PC-3 (cell line): ENCODE measurements around the gene SLC25A11. TPM values are rescaled to one million over a fixed set of nuclear protein-coding genes. Genes with fewer than 3 reads are reported as not detected.

Source experiments
- ATAC-seq: fragments of 200-7000 bp; cut with Tn5 transposase; 2 replicates; pipeline ENCODE4 v1.9.1; 2020; ENCODE audit warnings: mild to moderate bottlenecking, moderate library complexity
- BruUV-seq: library from RNA; stranded (reverse); fragments of 400-500 nt; replicated peaks from 2 replicates; lab custom pipeline; 2021; lab: Mats Ljungman, UMichigan
- CTCF ChIA-PET: fragments of 300-600 bp; sonication (Branson Sonifier 250); formaldehyde crosslinking; loops from one replicate; lab custom pipeline; 2022; ENCODE audit warnings: antibody characterized with exemption; lab: Charles Lee
- POLR2A ChIA-PET: fragments of 300-600 bp; sonication (Branson Sonifier 250); formaldehyde crosslinking; loops from one replicate; lab custom pipeline; 2022; ENCODE audit warnings: antibody characterized with exemption; ENCODE audit not compliant: unreplicated experiment; lab: Charles Lee
- DNase-seq: peaks from one replicate; pipeline ENCODE4 v3.0.0-alpha.2; 2015
- H2AFZ ChIP-seq: fragments of 300-600 bp; sonication (generic); 2 replicates; pipeline ENCODE4 v1.6.0; 2016; ENCODE audit warnings: antibody characterized with exemption, low read length
- H3F3A ChIP-seq: fragments of 300-600 bp; sonication (generic); one replicate; pipeline ENCODE4 v1.6.0; 2017; ENCODE audit warnings: antibody characterized with exemption, low read length, control low read depth, mild to moderate bottlenecking; ENCODE audit not compliant: unreplicated experiment
- H3K27ac ChIP-seq: fragments of 300-600 bp; sonication (generic); 2 replicates; pipeline ENCODE4 v1.5.1; 2016; ENCODE audit warnings: mild to moderate bottlenecking, low read length
- H3K27me3 ChIP-seq: fragments of 300-600 bp; sonication (generic); 2 replicates; pipeline ENCODE4 v1.6.1; 2016; ENCODE audit warnings: low read length, mixed read lengths
- H3K36me3 ChIP-seq: fragments of 300-600 bp; sonication (generic); 2 replicates; pipeline ENCODE4 v1.6.1; 2016; ENCODE audit warnings: low read depth, mixed run types, low read length, mixed read lengths
- H3K4me1 ChIP-seq: fragments of 300-600 bp; sonication (generic); 2 replicates; pipeline ENCODE4 v1.5.1; 2016; ENCODE audit warnings: low read length; ENCODE audit not compliant: insufficient read depth
- H3K4me2 ChIP-seq: fragments of 300-600 bp; sonication (generic); 2 replicates; pipeline ENCODE4 v1.6.0; 2016; ENCODE audit warnings: low read length
- H3K4me3 ChIP-seq: fragments of 300-600 bp; sonication (generic); 2 replicates; pipeline ENCODE4 v1.5.1; 2016; ENCODE audit warnings: mild to moderate bottlenecking, low read length, mixed read lengths
- H3K79me2 ChIP-seq: fragments of 300-600 bp; sonication (generic); 2 replicates; pipeline ENCODE4 v1.6.1; 2017; ENCODE audit warnings: low read length, mixed read lengths
- H3K9ac ChIP-seq: fragments of 300-600 bp; sonication (generic); 2 replicates; pipeline ENCODE4 v1.6.0; 2016; ENCODE audit warnings: mild to moderate bottlenecking, low read length
- H3K9me2 ChIP-seq: fragments of 300-600 bp; sonication (generic); replicated peaks from 2 replicates; pipeline ENCODE4 v1.6.1; 2016; ENCODE audit warnings: mixed run types, low read length, mixed read lengths
- H3K9me3 ChIP-seq: fragments of 300-600 bp; sonication (generic); 2 replicates; pipeline ENCODE4 v1.6.1; 2016; ENCODE audit warnings: low read length, mixed read lengths
- H4K20me1 ChIP-seq: fragments of 300-600 bp; sonication (generic); 2 replicates; pipeline ENCODE4 v1.6.1; 2016; ENCODE audit warnings: low read length, mixed read lengths
- CTCF ChIP-seq: fragments of 300-600 bp; sonication (generic); conservative IDR thresholded peaks from 2 replicates; pipeline ENCODE4 v1.5.1; 2017; ENCODE audit warnings: antibody characterized with exemption, low read depth, mild to moderate bottlenecking, low read length
- EZH2 ChIP-seq: fragments of 300-600 bp; sonication (generic); IDR thresholded peaks from one replicate; pipeline ENCODE4 v1.6.1; 2017; ENCODE audit warnings: antibody characterized with exemption, mild to moderate bottlenecking, low read length; ENCODE audit not compliant: unreplicated experiment
- EZH2phosphoT487 ChIP-seq: fragments of 300-600 bp; sonication (generic); IDR thresholded peaks from 2 replicates; pipeline ENCODE4 v1.6.1; 2018; ENCODE audit warnings: mild to moderate bottlenecking, antibody characterized with exemption, low read length, borderline replicate concordance
- intact Hi-C: fragments of 100-400 bp; cut with micrococcal nuclease; formaldehyde crosslinking; loops from 2 replicates; pipeline ENCODE4 v1.9.0; 2023
- total RNA-seq: library from RNA; depleted of rRNA; stranded (reverse); fragments of >200 nt; gene quantifications from 2 replicates; pipeline ENCODE4 v1.2.3, GENCODE V29; 2014

SLC25A11 gene
- total RNA-seq, 1 experiment from 2014 or later, result 72.1 TPM

DNA sequence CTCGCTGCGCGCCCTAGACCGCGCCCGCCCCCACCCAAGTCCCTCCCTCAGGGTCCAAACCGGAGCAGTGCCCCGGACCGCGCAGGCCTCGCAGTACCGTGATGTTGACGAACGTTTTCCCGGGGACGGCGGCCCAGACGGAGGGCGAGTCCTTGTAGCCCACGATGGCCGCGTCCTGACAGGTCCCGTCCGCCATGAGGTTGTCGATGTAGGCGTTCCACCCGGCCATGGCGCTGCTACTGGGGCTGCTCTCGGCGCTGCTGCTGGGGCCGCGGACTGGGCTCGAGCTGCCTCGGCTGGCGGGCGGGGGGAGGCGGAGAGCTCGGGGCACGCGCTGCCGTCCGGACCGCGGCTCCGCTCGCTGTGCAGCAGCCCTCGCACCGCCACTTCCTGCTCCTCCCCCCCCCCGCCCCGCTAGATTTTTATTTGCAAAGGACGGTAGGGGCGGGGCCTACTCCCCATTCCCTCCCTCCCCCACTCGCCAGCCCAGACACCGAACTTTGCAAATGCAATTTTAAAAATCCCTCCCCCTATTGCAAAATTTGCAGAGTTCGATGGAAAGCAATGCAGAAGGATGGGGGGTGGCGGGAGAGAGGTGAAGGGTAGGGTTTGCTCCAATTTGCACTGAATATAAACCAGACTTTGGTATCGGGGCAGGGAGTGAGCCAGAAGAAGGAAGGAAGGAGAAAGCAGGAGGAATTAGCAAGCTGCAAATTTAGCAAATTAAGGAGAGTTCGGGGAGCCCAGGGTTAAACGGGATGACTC lies 8.5 kb upstream of the SLC25A11 start, which contains the start of gene PFN1:
Gene PFN1, minus strand, starts transcription at position 365 of the 765 bp plus-strand sequence. Its CDS starts 136 bp downstream, at position 229.
- peaks cover 30% of the 10 kb centered on the region for H3K4me1 ChIP-seq
- POLR2A ChIA-PET, result interaction anchor here (0.6 to 1.1 kb wide), 4 partner anchors 9 to 944 kb away, joined by 3 to 4 read pairs (median 3); partner anchors contain the start of genes SLC25A11 and SPAG7
- CTCF ChIA-PET, result no interaction called here
- TF ChIP-seq EZH2phosphoT487, result no peak
- no peak for TF ChIP-seq EZH2
- no peak for TF ChIP-seq CTCF
- no peaks in the 10 kb centered on the region for H3F3A ChIP-seq
- no peaks in the 10 kb centered on the region for H3K9me3 ChIP-seq
- peak within 1 kb of the TSS; percentile 84 for H2AFZ ChIP-seq
- H3K9me2 ChIP-seq, result no peaks in the 10 kb centered on the region
- H3K79me2 ChIP-seq, result peaks cover 52% of the 10 kb centered on the region
- ATAC-seq (peak; percentile 32), DNase-seq (peak; percentile 80)
- BruUV-seq, result no TSS peak
- H3K27ac ChIP-seq, result peak within 1 kb of the TSS; percentile 85
- peak within 1 kb of the TSS; percentile 93 for H3K9ac ChIP-seq
- H3K27me3 ChIP-seq, result no peaks in the 10 kb centered on the region
- H3K36me3 ChIP-seq, result peaks cover 24% of the 10 kb centered on the region
- peak within 1 kb of the TSS; percentile 90 for H3K4me3 ChIP-seq
- intact Hi-C loops, result no loop called here
- peak within 1 kb of the TSS; percentile 98 for H3K4me2 ChIP-seq
- H4K20me1 ChIP-seq, result peaks cover 26% of the 10 kb centered on the region

GRCh38 chr17:4947411-4948165 lies 7.7 kb upstream of the SLC25A11 start:
- H3K4me3 ChIP-seq, result peak overlapping the region; percentile 90
- DNase-seq, result peak; percentile 38
- TF ChIP-seq EZH2phosphoT487 (no peak), CTCF (no peak), EZH2 (no peak)
- intact Hi-C loops, result loop anchor here (2.0 kb wide), 1 partner anchor 49 kb away; the partner anchor contains the start of genes INCA1 and KIF1C
- peak overlapping the region; percentile 98 for H3K4me2 ChIP-seq
- no peaks in the 10 kb centered on the region for H3K27me3 ChIP-seq
- peaks cover 60% of the 10 kb centered on the region for H3K79me2 ChIP-seq
- BruUV-seq, result no TSS peak
- ChIA-PET CTCF (no interaction called here), POLR2A (interaction anchor here (0.6 to 0.7 kb wide), 2 partner anchors 113 to 944 kb away, joined by 3 to 4 read pairs; no protein-coding TSS in a partner anchor)
- H3K9ac ChIP-seq, result peak overlapping the region; percentile 93
- peak overlapping the region; percentile 85 for H3K27ac ChIP-seq
- no peaks in the 10 kb centered on the region for H3F3A ChIP-seq
- no peak overlapping the region for H2AFZ ChIP-seq
- ATAC-seq, result no peak
- no peaks in the 10 kb centered on the region for H3K9me3 ChIP-seq
- peaks cover 28% of the 10 kb centered on the region for H3K36me3 ChIP-seq
- H4K20me1 ChIP-seq, result peaks cover 26% of the 10 kb centered on the region
- no peaks in the 10 kb centered on the region for H3K9me2 ChIP-seq
- peaks cover 30% of the 10 kb centered on the region for H3K4me1 ChIP-seq
